PFSK-1 (cell line): ENCODE data around the gene C1QTNF5.

Experiments used
- POLR2AphosphoS5 ChIP-seq: IDR thresholded peaks from 2 replicates; pipeline ENCODE4 v1.6.1; 2012; ENCODE audit warnings: low read depth, mild to moderate bottlenecking, control low read depth, low read length, moderate library complexity
- SIN3A ChIP-seq: IDR thresholded peaks from 2 replicates; pipeline ENCODE4 v1.6.1; 2012; ENCODE audit warnings: mild to moderate bottlenecking, low read length, moderate library complexity, borderline replicate concordance; ENCODE audit not compliant: insufficient read depth
- TAF1 ChIP-seq: IDR thresholded peaks from 2 replicates; pipeline ENCODE4 v1.6.1; 2012; ENCODE audit warnings: low read length, control low read depth, borderline replicate concordance; ENCODE audit not compliant: insufficient read depth

- TF ChIP-seq TAF1 (no peak), SIN3A (no peak), POLR2AphosphoS5 (no peak)
These were observed 8.4 kb downstream of the C1QTNF5 start for GRCh38 chr11:119332111-119332765.
